Fibroblast of villous mesenchyme (primary cell): ENCODE measurements around the gene DAGLB. TPM values are rescaled to one million over a fixed set of nuclear protein-coding genes. Genes with fewer than 3 reads are reported as not detected.

Experiments
- DNase-seq: peaks from one replicate; pipeline ENCODE4 v3.0.0-alpha.2; 2010; ENCODE audit warnings: low read depth
- H3K4me3 ChIP-seq: 2 replicates; pipeline ENCODE4 v1.5.1; 2011; ENCODE audit warnings: low read depth, mild to moderate bottlenecking, low read length
- total RNA-seq: library from RNA; depleted of rRNA; stranded (reverse); fragments of >200 nt; gene quantifications from 2 replicates; pipeline ENCODE4 v1.2.3, GENCODE V29; 2012
- TF ChIP-seq, protein P1 (sequence below): IDR thresholded peaks from 2 replicates; pipeline ENCODE4 v1.5.1; 2012; ENCODE audit warnings: low read depth, mild to moderate bottlenecking, low read length; ENCODE audit not compliant: insufficient read depth

DAGLB gene
- total RNA-seq, 1 donor: 29.4 TPM

DNA sequence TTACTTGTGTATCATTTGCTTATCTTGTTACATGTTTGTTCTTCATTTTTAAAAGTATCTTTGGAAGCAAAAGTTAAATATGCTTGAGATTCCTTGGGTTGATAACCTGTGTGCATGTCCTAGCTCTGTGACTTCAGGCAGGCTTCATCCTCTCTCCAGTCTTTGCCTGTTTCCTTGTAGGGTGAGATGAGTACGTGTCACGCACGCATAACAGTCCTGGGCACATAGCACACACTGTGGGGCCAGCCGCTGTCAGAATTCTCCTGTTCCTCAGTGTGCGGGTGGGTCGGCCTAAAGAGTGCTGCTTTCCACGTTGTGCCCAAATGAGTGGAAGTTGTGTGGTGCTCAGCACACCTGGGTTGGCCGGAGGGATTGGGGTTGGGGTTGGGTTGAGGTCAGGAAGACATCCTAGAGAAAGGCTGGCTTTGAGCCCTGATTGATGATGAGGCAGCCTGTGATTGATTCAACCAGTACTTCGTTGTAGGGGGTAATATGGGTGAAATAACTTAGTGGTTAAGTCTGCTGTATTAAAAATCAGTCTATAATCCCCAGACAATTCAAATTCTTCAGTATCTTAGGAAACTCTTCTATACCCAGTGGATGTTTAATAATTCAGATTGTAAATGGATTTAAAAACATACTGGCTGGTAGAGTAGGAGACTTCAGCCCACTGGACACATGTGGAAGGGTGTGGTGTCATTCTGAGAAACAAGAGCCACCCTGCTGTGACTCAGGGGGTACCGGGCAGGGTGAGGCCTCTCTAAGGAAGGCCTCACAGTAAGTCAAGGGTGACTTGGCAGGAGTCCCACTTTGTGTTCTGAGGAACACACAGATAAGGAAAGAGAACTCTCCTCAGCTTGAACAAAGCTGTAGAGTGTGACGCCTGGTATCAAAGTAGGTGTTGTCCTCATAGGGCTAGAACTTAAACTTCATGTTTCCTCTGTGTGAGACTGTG lies 54.8 kb downstream of the DAGLB start:
- peak; percentile 83 for DNase-seq
- TF ChIP-seq, protein P1, sequence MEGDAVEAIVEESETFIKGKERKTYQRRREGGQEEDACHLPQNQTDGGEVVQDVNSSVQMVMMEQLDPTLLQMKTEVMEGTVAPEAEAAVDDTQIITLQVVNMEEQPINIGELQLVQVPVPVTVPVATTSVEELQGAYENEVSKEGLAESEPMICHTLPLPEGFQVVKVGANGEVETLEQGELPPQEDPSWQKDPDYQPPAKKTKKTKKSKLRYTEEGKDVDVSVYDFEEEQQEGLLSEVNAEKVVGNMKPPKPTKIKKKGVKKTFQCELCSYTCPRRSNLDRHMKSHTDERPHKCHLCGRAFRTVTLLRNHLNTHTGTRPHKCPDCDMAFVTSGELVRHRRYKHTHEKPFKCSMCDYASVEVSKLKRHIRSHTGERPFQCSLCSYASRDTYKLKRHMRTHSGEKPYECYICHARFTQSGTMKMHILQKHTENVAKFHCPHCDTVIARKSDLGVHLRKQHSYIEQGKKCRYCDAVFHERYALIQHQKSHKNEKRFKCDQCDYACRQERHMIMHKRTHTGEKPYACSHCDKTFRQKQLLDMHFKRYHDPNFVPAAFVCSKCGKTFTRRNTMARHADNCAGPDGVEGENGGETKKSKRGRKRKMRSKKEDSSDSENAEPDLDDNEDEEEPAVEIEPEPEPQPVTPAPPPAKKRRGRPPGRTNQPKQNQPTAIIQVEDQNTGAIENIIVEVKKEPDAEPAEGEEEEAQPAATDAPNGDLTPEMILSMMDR: no peak
- no peak overlapping the region for H3K4me3 ChIP-seq

DNA sequence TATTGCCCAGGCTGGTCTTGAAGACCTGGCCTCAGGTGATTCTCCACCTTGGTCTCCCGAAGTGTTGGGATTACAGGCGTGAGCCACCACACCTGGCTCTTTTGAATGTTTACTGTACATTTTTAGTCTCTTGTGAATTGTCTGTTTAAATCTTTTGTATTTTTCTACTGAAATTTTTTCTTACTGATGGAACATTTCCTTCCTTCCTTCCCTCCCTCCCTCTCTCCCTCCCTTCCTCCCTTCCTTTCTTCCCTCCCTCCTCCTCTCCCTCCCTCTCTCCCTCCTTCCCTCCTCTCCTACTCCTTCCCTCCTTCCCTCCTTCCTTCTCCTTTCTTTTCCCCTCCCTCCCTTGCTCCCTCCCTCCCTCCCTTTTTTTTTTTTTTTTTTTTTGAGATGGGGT lies 58.0 kb downstream of the DAGLB start:
- no peak for DNase-seq
- TF ChIP-seq, protein P1: no peak
- no peak overlapping the region for H3K4me3 ChIP-seq

DNA sequence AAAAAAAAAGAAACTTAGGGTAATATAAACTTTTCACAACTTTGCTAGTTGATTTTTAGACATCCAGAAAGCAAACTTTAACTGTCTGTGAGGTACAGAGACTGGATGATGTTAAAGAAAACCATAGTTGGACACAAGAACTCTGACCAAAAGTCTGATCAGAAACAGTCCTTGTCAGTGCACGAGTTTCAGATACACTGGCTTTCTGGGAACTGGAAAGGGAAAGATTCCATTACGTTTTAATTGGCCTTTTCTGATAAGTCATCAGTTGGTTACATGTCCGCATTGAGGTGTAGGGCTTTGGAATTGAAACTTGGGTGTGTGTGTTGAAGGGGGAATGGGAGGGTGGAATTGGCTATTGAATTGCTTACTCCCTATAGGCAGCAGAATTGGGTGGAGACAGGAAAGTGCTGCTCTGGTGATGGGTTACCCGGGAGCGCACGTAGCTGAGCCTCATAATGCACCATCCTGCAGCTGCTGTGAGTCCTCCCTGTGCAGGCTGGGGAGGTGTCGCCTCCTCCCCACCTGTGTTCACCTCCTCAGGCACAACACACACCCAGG lies 59.9 kb downstream of the DAGLB start:
- no peak for DNase-seq
- TF ChIP-seq, protein P1: no peak
- no peak overlapping the region for H3K4me3 ChIP-seq

DNA sequence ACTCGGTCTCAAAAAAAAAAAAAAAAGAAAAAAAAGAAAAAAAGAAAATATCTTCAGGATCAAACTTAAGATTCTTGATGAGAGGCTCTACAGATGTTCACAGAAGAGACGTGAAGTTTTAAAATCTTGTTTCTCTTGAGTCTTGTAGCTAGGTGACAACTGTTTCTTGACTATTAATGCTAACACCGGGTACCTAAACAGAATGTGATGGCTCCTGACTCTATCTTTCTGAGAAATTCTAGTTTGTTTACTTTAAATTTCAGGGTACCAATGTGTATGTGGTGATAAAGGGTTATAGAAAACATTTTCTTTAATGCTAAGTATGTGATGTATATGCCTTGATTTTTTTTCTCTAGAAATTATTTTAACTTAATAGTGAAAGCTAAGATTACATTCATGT lies 61.0 kb downstream of the DAGLB start:
- H3K4me3 ChIP-seq: no peak overlapping the region
- TF ChIP-seq, protein P1: no peak
- DNase-seq: no peak

DNA sequence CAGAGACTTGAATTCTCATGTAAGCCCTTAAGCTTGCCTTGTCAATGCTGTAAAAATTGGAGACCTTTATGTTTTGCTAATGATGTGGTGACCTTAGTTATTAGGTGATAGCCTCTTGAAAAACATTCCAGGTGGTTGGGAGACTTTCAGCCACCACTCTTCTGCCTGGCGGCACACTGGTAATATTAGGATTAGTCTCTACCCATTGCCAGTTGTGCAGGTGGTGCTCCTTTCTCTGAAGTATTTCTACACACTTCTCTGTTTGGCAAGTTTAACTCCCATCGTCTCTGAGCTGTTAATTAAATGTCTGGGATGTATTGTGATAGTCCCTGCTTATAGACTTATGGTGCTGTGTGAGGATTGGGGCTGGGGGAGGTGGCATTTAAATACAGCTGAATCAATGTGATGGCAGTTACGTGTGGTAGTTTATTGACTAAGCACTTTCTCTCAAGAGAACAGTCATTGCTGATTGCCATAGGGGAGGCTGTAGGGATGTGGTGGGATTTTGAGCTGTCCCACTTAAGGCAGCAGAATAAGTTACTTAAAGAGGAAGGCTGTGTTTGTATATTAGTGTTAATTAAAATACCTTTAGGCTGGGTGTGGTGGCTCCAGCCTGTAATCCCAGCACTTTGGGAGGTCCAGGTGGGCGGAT lies 61.7 kb downstream of the DAGLB start:
- TF ChIP-seq, protein P1: no peak
- H3K4me3 ChIP-seq: no peak overlapping the region
- no peak for DNase-seq

DNA sequence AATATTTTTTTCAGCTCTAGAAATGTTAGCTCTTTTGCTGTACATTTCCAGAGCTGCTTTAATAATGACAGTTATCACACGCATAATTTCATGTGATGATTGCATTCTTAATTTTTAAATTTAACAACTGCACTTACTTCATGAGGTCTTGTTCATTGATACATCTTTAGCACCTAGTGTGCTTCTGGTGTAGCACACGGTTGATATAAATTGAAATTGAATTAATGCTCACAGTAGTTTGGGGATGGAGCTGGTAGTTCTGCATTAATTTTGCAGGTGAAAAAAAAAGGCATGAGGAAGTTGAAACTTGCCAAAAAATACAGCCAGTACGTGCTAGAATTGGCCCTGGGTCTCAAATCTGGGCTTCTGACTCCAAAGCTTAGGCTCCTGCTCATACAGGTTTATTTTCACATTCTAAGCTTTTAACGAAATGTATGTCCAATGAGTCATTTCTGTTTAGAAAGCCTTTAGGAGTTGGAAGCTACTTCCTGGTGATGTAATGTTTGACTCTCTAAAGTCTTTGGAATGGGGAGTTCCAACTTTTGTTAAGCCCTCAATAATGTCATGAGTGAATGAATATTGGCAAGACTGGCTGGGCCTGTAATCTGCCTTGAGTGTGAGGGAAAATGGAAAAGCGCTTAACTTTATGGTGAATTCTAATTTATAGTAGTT lies 62.5 kb downstream of the DAGLB start:
- H3K4me3 ChIP-seq: no peak overlapping the region
- TF ChIP-seq, protein P1: no peak
- peak; percentile 95 for DNase-seq
